Fibroblast of the aortic adventitia (primary cell): Measurements from ENCODE around the gene PRR5. TPM values are rescaled to one million over a fixed set of nuclear protein-coding genes. Genes with fewer than 3 reads are reported as not detected.

Source experiments
- DNase-seq: peaks from one replicate; pipeline ENCODE4 v3.0.0-alpha.2; 2010; ENCODE audit warnings: low read depth
- H3K4me3 ChIP-seq: 2 replicates; pipeline ENCODE4 v1.5.1; 2011; ENCODE audit warnings: low read depth, mild to moderate bottlenecking, control low read depth, low read length, moderate library complexity
- CTCF ChIP-seq: IDR thresholded peaks from 2 replicates; pipeline ENCODE4 v1.5.1; 2011; ENCODE audit warnings: mild to moderate bottlenecking, low read length, control low read depth, inconsistent platforms; ENCODE audit not compliant: insufficient read depth
- total RNA-seq: library from RNA; depleted of rRNA; stranded (reverse); fragments of >200 nt; gene quantifications from 2 replicates; pipeline ENCODE4 v1.2.3, GENCODE V29; 2012; ENCODE audit warnings: low replicate concordance

The PRR5 gene
- total RNA-seq, 1 donor = 1.8 TPM

GRCh38 chr22:44714703-44715350 is 12.8 kb downstream of the PRR5 start:
- DNase-seq = no peak

GRCh38 chr22:44718418-44718817 is 16.4 kb downstream of the PRR5 start:
- DNase-seq = no peak
- no peak overlapping the region for H3K4me3 ChIP-seq
- no peak for TF ChIP-seq CTCF

More at GRCh38 chr22:44714703-44715350, 12.8 kb downstream of the PRR5 start:
- no peak for TF ChIP-seq CTCF
- H3K4me3 ChIP-seq = no peak overlapping the region

- DNase-seq = no peak
- no peak for TF ChIP-seq CTCF
- no peak overlapping the region for H3K4me3 ChIP-seq
These were observed 17.8 kb downstream of the PRR5 start for GRCh38 chr22:44719586-44720368.

- no peak for TF ChIP-seq CTCF
- no peak for DNase-seq
- no peak overlapping the region for H3K4me3 ChIP-seq
These were observed 19.2 kb downstream of the PRR5 start for GRCh38 chr22:44721213-44721612.

GRCh38 chr22:44722611-44723010 is 20.6 kb downstream of the PRR5 start:
- no peak for TF ChIP-seq CTCF
- no peak overlapping the region for H3K4me3 ChIP-seq
- no peak for DNase-seq

GRCh38 chr22:44723801-44724200 is 21.8 kb downstream of the PRR5 start:
- DNase-seq = peak; percentile 54

More at GRCh38 chr22:44723801-44724200, 21.8 kb downstream of the PRR5 start:
- TF ChIP-seq CTCF = no peak
- no peak overlapping the region for H3K4me3 ChIP-seq
